OCI-LY3 (cell line): ENCODE data around the gene BPIFA3.

Experiments used
- H2AFZ ChIP-seq: fragments of 200-600, 300-600 bp; shearing (Covaris generic); 2 replicates; pipeline ENCODE4 v1.6.0; 2014; ENCODE audit warnings: antibody characterized with exemption, low read depth, low read length
- H3K27ac ChIP-seq: fragments of 200-600, 300-600 bp; sonication (generic); 2 replicates; pipeline ENCODE4 v1.5.1; 2014; ENCODE audit warnings: mild to moderate bottlenecking, low read length, moderate library complexity, mixed read lengths
- H3K27me3 ChIP-seq: fragments of 200-600, 300-600 bp; sonication (generic); 2 replicates; pipeline ENCODE4 v1.6.1; 2014; ENCODE audit warnings: low read depth, low read length, mixed read lengths
- H3K36me3 ChIP-seq: fragments of 200-600, 300-600 bp; sonication (generic); replicated peaks from 2 replicates; pipeline ENCODE3; 2014; ENCODE audit warnings: low read depth, low read length, mixed read lengths
- H3K4me1 ChIP-seq: fragments of 300-600, 200-600 bp; sonication (generic); 2 replicates; pipeline ENCODE4 v1.6.1; 2014; ENCODE audit warnings: low read length, mixed read lengths
- H3K4me2 ChIP-seq: fragments of 200-600, 300-600 bp; sonication (generic); 2 replicates; pipeline ENCODE4 v1.6.1; 2014; ENCODE audit warnings: low read length, mixed read lengths
- H3K4me3 ChIP-seq: fragments of 300-600, 200-600 bp; sonication (generic); 2 replicates; pipeline ENCODE4 v1.5.1; 2014; ENCODE audit warnings: antibody characterized with exemption, mild to moderate bottlenecking, low read length, moderate library complexity
- H3K79me2 ChIP-seq: fragments of 300-600, 200-600 bp; shearing (Covaris generic); 2 replicates; pipeline ENCODE4 v1.6.1; 2014; ENCODE audit warnings: mild to moderate bottlenecking, low read length, mixed read lengths
- H3K9ac ChIP-seq: fragments of 300-600, 200-600 bp; shearing (Covaris generic); 2 replicates; pipeline ENCODE4 v1.6.0; 2014; ENCODE audit warnings: mild to moderate bottlenecking, low read length, moderate library complexity
- H3K9me3 ChIP-seq: fragments of 200-600, 300-600 bp; shearing (Covaris generic); 2 replicates; pipeline ENCODE4 v1.6.1; 2014; ENCODE audit warnings: low read length, mixed read lengths; ENCODE audit not compliant: insufficient read depth
- H4K20me1 ChIP-seq: fragments of 200-600, 300-600 bp; sonication (generic); 2 replicates; pipeline ENCODE4 v1.6.1; 2016; ENCODE audit warnings: low read length, mixed read lengths; ENCODE audit not compliant: insufficient read depth
- CTCF ChIP-seq: fragments of 200-600, 300-600 bp; sonication (generic); IDR thresholded peaks from 2 replicates; pipeline ENCODE4 v1.5.1; 2014; ENCODE audit warnings: antibody characterized with exemption, low read length, low read depth
- EZH2phosphoT487 ChIP-seq: fragments of 200-600 bp; shearing (Covaris generic); IDR thresholded peaks from 2 replicates; pipeline ENCODE4 v1.6.1; 2018; ENCODE audit warnings: antibody characterized with exemption, mixed run types, low read depth

Gene BPIFA3

GRCh38 chr20:33239418-33239817 lies 22.3 kb downstream of the BPIFA3 start:
- H2AFZ ChIP-seq = no peak overlapping the region
- no peaks in the 10 kb centered on the region for H3K9me3 ChIP-seq
- no peaks in the 10 kb centered on the region for H3K36me3 ChIP-seq
- no peaks in the 10 kb centered on the region for H4K20me1 ChIP-seq
- no peak overlapping the region for H3K27ac ChIP-seq
- H3K27me3 ChIP-seq = peaks cover 34% of the 10 kb centered on the region; the same call in 1 of the 2 replicates
- H3K4me2 ChIP-seq = no peak overlapping the region
- H3K4me3 ChIP-seq = no peak overlapping the region
- H3K79me2 ChIP-seq = no peaks in the 10 kb centered on the region
- H3K9ac ChIP-seq = no peak overlapping the region
- H3K4me1 ChIP-seq = no peaks in the 10 kb centered on the region
- no peak for TF ChIP-seq CTCF
- no peak for TF ChIP-seq EZH2phosphoT487

- Histone ChIP-seq H4K20me1 (no peaks in the 10 kb centered on the region), H3K4me2 (no peak overlapping the region), H3K4me1 (no peaks in the 10 kb centered on the region), H3K27ac (no peak overlapping the region), H3K9me3 (no peaks in the 10 kb centered on the region), H3K9ac (no peak overlapping the region), H3K79me2 (no peaks in the 10 kb centered on the region), H2AFZ (no peak overlapping the region), H3K4me3 (no peak overlapping the region), H3K36me3 (no peaks in the 10 kb centered on the region), H3K27me3 (peaks cover 38% of the 10 kb centered on the region; the same call in 1 of the 2 replicates)
- TF ChIP-seq EZH2phosphoT487 (no peak), CTCF (no peak)
These were observed 23.0 kb downstream of the BPIFA3 start for GRCh38 chr20:33239979-33240736.

GRCh38 chr20:33240923-33241322 lies 23.8 kb downstream of the BPIFA3 start:
- TF ChIP-seq EZH2phosphoT487 (no peak), CTCF (no peak)
- H3K36me3 ChIP-seq = no peaks in the 10 kb centered on the region
- H2AFZ ChIP-seq = no peak overlapping the region
- no peak overlapping the region for H3K4me3 ChIP-seq
- no peak overlapping the region for H3K4me2 ChIP-seq
- H3K9me3 ChIP-seq = no peaks in the 10 kb centered on the region
- no peaks in the 10 kb centered on the region for H3K4me1 ChIP-seq
- H3K79me2 ChIP-seq = no peaks in the 10 kb centered on the region
- H3K9ac ChIP-seq = no peak overlapping the region
- H3K27me3 ChIP-seq = peaks cover 31% of the 10 kb centered on the region; the same call in 1 of the 2 replicates
- H3K27ac ChIP-seq = no peak overlapping the region
- H4K20me1 ChIP-seq = no peaks in the 10 kb centered on the region

GRCh38 chr20:33242319-33243100 lies 25.4 kb downstream of the BPIFA3 start:
- Histone ChIP-seq H3K4me3 (no peak overlapping the region), H2AFZ (no peak overlapping the region), H3K4me2 (no peak overlapping the region), H3K79me2 (no peaks in the 10 kb centered on the region), H3K4me1 (no peaks in the 10 kb centered on the region), H3K27me3 (peaks cover 16% of the 10 kb centered on the region; the same call in 1 of the 2 replicates), H4K20me1 (no peaks in the 10 kb centered on the region), H3K9me3 (no peaks in the 10 kb centered on the region), H3K9ac (no peak overlapping the region), H3K36me3 (no peaks in the 10 kb centered on the region), H3K27ac (no peak overlapping the region)
- TF ChIP-seq EZH2phosphoT487 (no peak), CTCF (no peak)
